H1 (cell line): ENCODE results near the gene VASN. TPM values are rescaled to one million over a fixed set of nuclear protein-coding genes. Genes with fewer than 3 reads are reported as not detected.

Experiments used
- CHD7 ChIP-seq: fragments of 300-600 bp; sonication (generic); IDR thresholded peaks from 2 replicates; pipeline ENCODE4 v1.7.1; 2012; ENCODE audit warnings: low read length, moderate library complexity, mild to moderate bottlenecking, inconsistent platforms; ENCODE audit not compliant: insufficient replicate concordance
- KDM1A ChIP-seq: fragments of 200-600, 300-600 bp; sonication (generic); IDR thresholded peaks from 2 replicates; pipeline ENCODE4 v1.7.1; 2016; ENCODE audit warnings: mild to moderate bottlenecking, low read length, borderline replicate concordance
- polyA plus RNA-seq, 7 experiments: library from polyadenylated mRNA; depleted of rRNA in 3 of 7; stranded (reverse) in 5 of 7; unstranded in 2 of 7; fragments of >200 nt in 5 of 7; fragments of 200-250 nt in 2 of 7; gene quantifications; 1 replicate in 5 of 7; 2 replicates in 1 of 7; 4 replicates in 1 of 7; pipeline versions ENCODE4 v1.2.1 to v1.2.3, GENCODE V29; 2011 to 2013; ENCODE audit warnings: missing spikeins in 2 of 7, mixed read lengths in 2 of 7
- total RNA-seq: library from RNA; stranded (reverse); fragmentation: NEBNext Ultra II Directional; extraction: Animal tissue kit (Norgen Biotek cat#: 25700); gene quantifications from 2 replicates; pipeline ENCODE4 v1.2.1, GENCODE V29; 2021

VASN gene
- total and polyA plus RNA-seq, 2 of the 8 experiments (the other 6 are each of a cell fraction or from before 2014, with no cell fraction given) = 9.6 to 11.3 TPM

DNA sequence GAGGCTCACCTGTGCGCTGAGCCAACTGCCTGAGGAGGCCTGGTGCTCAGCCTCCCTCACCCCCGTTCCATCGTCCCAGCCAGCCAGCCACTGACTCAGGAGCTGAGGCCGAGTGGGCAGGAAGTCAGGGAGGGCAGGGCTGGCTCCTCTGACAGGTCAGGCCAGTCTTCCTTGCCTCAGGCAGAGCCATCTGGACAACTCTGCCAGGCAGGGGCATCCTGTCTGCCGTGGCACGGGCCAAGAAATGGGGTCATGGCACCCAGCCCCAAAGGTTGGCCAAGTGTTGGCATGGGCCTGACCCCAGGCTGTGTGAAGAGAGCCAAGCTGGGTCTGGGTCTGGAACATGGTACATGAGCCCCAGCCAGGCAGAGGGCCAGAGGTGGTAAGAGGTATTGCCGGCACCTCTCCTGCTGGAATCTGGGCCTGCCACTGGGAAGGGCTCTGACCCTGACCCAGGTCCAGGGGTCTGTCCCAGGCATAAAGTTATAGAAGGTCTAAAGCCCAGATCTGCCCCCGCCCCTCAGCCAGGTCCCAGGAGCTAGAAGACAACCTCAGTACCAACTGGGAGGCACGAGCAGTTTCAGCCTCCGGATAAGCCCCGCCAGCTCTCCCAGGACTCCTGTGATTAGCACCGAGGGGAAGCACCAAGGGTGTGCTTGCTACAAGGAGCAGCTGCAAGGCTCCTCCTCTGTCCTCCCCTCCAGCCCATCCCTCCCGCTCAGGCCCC, 2.5 kb upstream of the VASN start (continued):
- no peak for TF ChIP-seq CHD7
- TF ChIP-seq KDM1A = no peak
